ENCODE data around the gene FUT7. TPM values are rescaled to one million over a fixed set of nuclear protein-coding genes. Genes with fewer than 3 reads are reported as not detected.

FUT7 gene
- total and polyA plus RNA-seq, 2 donors (not counting 1 experiment from before 2014, with no cell fraction given), result not detected

GRCh38 chr9:136983167-136983566, 48.7 kb downstream of the FUT7 start:
- no peak overlapping the region for H2AFZ ChIP-seq (ENCODE audit: low read length)
- peaks cover 20% of the 10 kb centered on the region for H3K27me3 ChIP-seq (ENCODE audit: control insufficient read depth, insufficient read depth, low read length)
- H4K20me1 ChIP-seq (ENCODE audit: control insufficient read depth, extremely low read depth, insufficient read depth, low read length), result no peaks in the 10 kb centered on the region

GRCh38 chr9:136982232-136983051, 49.4 kb downstream of the FUT7 start, which contains the start of gene LCNL1:
Gene LCNL1, plus strand, starts transcription at chr9:136982993. Its CDS starts 594 bp downstream, at chr9:136983587.
- Histone ChIP-seq H3K4me2 (ENCODE audit: extremely low read depth, insufficient read depth, low read length) (no peak within 1 kb of the TSS), H3K27ac (ENCODE audit: insufficient read depth, low read length) (no peak within 1 kb of the TSS)

More at GRCh38 chr9:136983167-136983566, 48.7 kb downstream of the FUT7 start:
- no peak for TF ChIP-seq CTCF (conservative IDR thresholded peaks at IDR 0.05 in 1 of 2, IDR thresholded peaks at IDR 0.05 in 1 of 2; ENCODE audit: low read depth in 1 of 2, low read length in 2 of 2)
- Histone ChIP-seq H3K79me2 (ENCODE audit: control insufficient read depth, insufficient read depth, low read length) (no peaks in the 10 kb centered on the region), H3K36me3 (ENCODE audit: control insufficient read depth, insufficient read depth, low read length) (no peaks in the 10 kb centered on the region), H3K4me2 (ENCODE audit: extremely low read depth, insufficient read depth, low read length) (no peak overlapping the region), H3K4me1 (ENCODE audit: control insufficient read depth, extremely low read depth, insufficient read depth, low read length) (no peaks in the 10 kb centered on the region), H3K9me3 (ENCODE audit: control insufficient read depth, insufficient read depth, low read depth, low read length) (no peaks in the 10 kb centered on the region), H3K4me3 (replicated peaks in 1 of 4; ENCODE audit: control extremely low read depth in 1 of 4, insufficient read depth in 1 of 4, low read depth in 3 of 4, low read length in 4 of 4) (no peak overlapping the region), H3K27ac (ENCODE audit: insufficient read depth, low read length) (no peak overlapping the region), H3K9ac (ENCODE audit: insufficient read depth, low read length) (no peak overlapping the region)
- no peak for DNase-seq (ENCODE audit: low read depth in 2 of 2)

More at GRCh38 chr9:136982232-136983051, 49.4 kb downstream of the FUT7 start, which contains the start of gene LCNL1:
- H3K9me3 ChIP-seq (ENCODE audit: control insufficient read depth, insufficient read depth, low read depth, low read length), result no peaks in the 10 kb centered on the region
- no peak for DNase-seq (ENCODE audit: low read depth in 2 of 2)
- H3K36me3 ChIP-seq (ENCODE audit: control insufficient read depth, insufficient read depth, low read length), result no peaks in the 10 kb centered on the region
- H3K27me3 ChIP-seq (ENCODE audit: control insufficient read depth, insufficient read depth, low read length), result peaks cover 24% of the 10 kb centered on the region
- H3K9ac ChIP-seq (ENCODE audit: insufficient read depth, low read length), result no peak within 1 kb of the TSS
- no peak for TF ChIP-seq EZH2 (IDR thresholded peaks at IDR 0.05; ENCODE audit: low read length, missing control alignments)
- no peak for TF ChIP-seq CTCF (conservative IDR thresholded peaks at IDR 0.05 in 1 of 2, IDR thresholded peaks at IDR 0.05 in 1 of 2; ENCODE audit: low read depth in 1 of 2, low read length in 2 of 2)
- H2AFZ ChIP-seq (ENCODE audit: low read length), result no peak within 1 kb of the TSS
- no peak within 1 kb of the TSS for H3K4me3 ChIP-seq (replicated peaks in 1 of 4; ENCODE audit: control extremely low read depth in 1 of 4, insufficient read depth in 1 of 4, low read depth in 3 of 4, low read length in 4 of 4)
- no peaks in the 10 kb centered on the region for H3K79me2 ChIP-seq (ENCODE audit: control insufficient read depth, insufficient read depth, low read length)
- H3K4me1 ChIP-seq (ENCODE audit: control insufficient read depth, extremely low read depth, insufficient read depth, low read length), result no peaks in the 10 kb centered on the region
- no peaks in the 10 kb centered on the region for H4K20me1 ChIP-seq (ENCODE audit: control insufficient read depth, extremely low read depth, insufficient read depth, low read length)
